A549 (cell line): ENCODE measurements around the gene SLN. TPM values are rescaled to one million over a fixed set of nuclear protein-coding genes. Genes with fewer than 3 reads are reported as not detected.

Experiments
- ATAC-seq, 2 experiments: fragments of 200-7000 bp in 1 of 2; fragments of >200 bp in 1 of 2; cut with Nextera tagmentation in 1 of 2; cut with Tn5 transposase in 1 of 2; 3 replicates each; pipeline versions ENCODE4 v1.8.0 to v1.9.1; 2018 to 2020; ENCODE audit warnings: mild to moderate bottlenecking in 1 of 2, moderate library complexity in 1 of 2
- CTCF ChIA-PET: fragments of 300-600 bp; sonication (Branson Sonifier 250); formaldehyde crosslinking; extraction: SDS; loops from one replicate; lab custom pipeline; 2021; ENCODE audit warnings: antibody characterized with exemption, inconsistent platforms; lab: Yijun Ruan, JAX
- POLR2A ChIA-PET: fragments of 350-600 bp; formaldehyde crosslinking; extraction: SDS; loops from one replicate; lab custom pipeline; 2021; ENCODE audit warnings: antibody characterized with exemption, inconsistent platforms; lab: Yijun Ruan, JAX
- DNase-seq, 2 experiments: peaks; one replicate each; pipeline versions ENCODE4 v3.0.0 to v3.0.0-alpha.2; 2011 to 2016; ENCODE audit warnings: low read depth in 1 of 2, low spot score in 1 of 2
- FAIRE-seq: peaks from 2 replicates; lab custom pipeline; 2011; peaks lifted over from hg19 to GRCh38; lab: Jason Lieb, UNC
- H3K27ac ChIP-seq, 2 experiments: fragments of >200 bp; sonication (Bioruptor Twin); formaldehyde crosslinking; 3 replicates each; pipeline ENCODE4 v1.5.1; 2016 to 2017
- H3K4me1 ChIP-seq: fragments of >200 bp; sonication (Bioruptor Twin); formaldehyde crosslinking; 3 replicates; pipeline ENCODE4 v1.6.1; 2016
- H3K4me2 ChIP-seq: fragments of >200 bp; sonication (Bioruptor Twin); formaldehyde crosslinking; 3 replicates; pipeline ENCODE4 v1.6.1; 2016
- H3K4me3 ChIP-seq: fragments of >200 bp; sonication (Bioruptor Twin); formaldehyde crosslinking; 3 replicates; pipeline ENCODE4 v1.5.1; 2016
- H3K9me3 ChIP-seq: fragments of >200 bp; sonication (Bioruptor Twin); formaldehyde crosslinking; 3 replicates; pipeline ENCODE4 v1.6.1; 2016
- BHLHE40 ChIP-seq: IDR thresholded peaks from 2 replicates; pipeline ENCODE4 v1.6.1; 2012; ENCODE audit warnings: low read depth, low read length, inconsistent platforms
- CHD2 ChIP-seq: fragments of 150-350 bp; IDR thresholded peaks from 2 replicates; pipeline ENCODE4 v1.6.1; 2014; ENCODE audit warnings: low read length; ENCODE audit not compliant: partially characterized antibody
- EHF ChIP-seq: fragments of 250-450 bp; sonication (Bioruptor Pico); IDR thresholded peaks from 2 replicates; pipeline ENCODE4 v1.5.0; 2020; ENCODE audit warnings: mild to moderate bottlenecking
- EP300 ChIP-seq, 2 experiments: fragments of >200 bp; sonication (Bioruptor Twin); formaldehyde crosslinking; IDR thresholded peaks; 2 replicates in 1 of 2; 3 replicates in 1 of 2; pipeline ENCODE4 v1.6.1; 2016 to 2017
- ESRRA ChIP-seq: fragments of 150-350 bp; IDR thresholded peaks from 2 replicates; pipeline ENCODE4 v1.6.1; 2014; ENCODE audit warnings: mild to moderate bottlenecking, low read length, borderline replicate concordance
- FOSL2 ChIP-seq, 2 experiments: fragments of 450-650 bp in 1 of 2; fragments of >200 bp in 1 of 2; sonication (Bioruptor Twin) in 1 of 2; formaldehyde crosslinking; IDR thresholded peaks; 2 replicates each; pipeline versions ENCODE4 v1.5.0 to v1.6.1; 2016 to 2020; ENCODE audit warnings: mild to moderate bottlenecking in 1 of 2, moderate library complexity in 1 of 2
- FOXS1 ChIP-seq: fragments of 250-450 bp; sonication (Bioruptor Pico); IDR thresholded peaks from 2 replicates; pipeline ENCODE4 v1.5.0; 2020; ENCODE audit warnings: mild to moderate bottlenecking, moderate library complexity
- GATA3 ChIP-seq: IDR thresholded peaks from 2 replicates; pipeline ENCODE4 v1.6.1; 2012; ENCODE audit warnings: borderline replicate concordance
- HOXA7 ChIP-seq: fragments of 250-450 bp; sonication (Bioruptor Pico); IDR thresholded peaks from 2 replicates; pipeline ENCODE4 v1.5.0; 2020; ENCODE audit warnings: mild to moderate bottlenecking, moderate library complexity
- HOXB13 ChIP-seq: fragments of 250-450 bp; sonication (Bioruptor Pico); IDR thresholded peaks from 2 replicates; pipeline ENCODE4 v1.5.0; 2020; ENCODE audit warnings: low read depth, mild to moderate bottlenecking, moderate library complexity
- MAFK ChIP-seq: fragments of 450-650 bp; IDR thresholded peaks from 2 replicates; pipeline ENCODE4 v1.6.1; 2014; ENCODE audit not compliant: partially characterized antibody
- NR3C1 ChIP-seq: fragments of >200 bp; sonication (Bioruptor Twin); formaldehyde crosslinking; IDR thresholded peaks from 3 replicates; pipeline ENCODE4 v1.6.1; 2017
- RARB ChIP-seq: fragments of 250-450 bp; sonication (Bioruptor Pico); IDR thresholded peaks from 2 replicates; pipeline ENCODE4 v1.8.0; 2021; ENCODE audit warnings: mild to moderate bottlenecking, moderate library complexity
- SMC3 ChIP-seq: fragments of >200 bp; sonication (Bioruptor Twin); formaldehyde crosslinking; IDR thresholded peaks from 3 replicates; pipeline ENCODE4 v1.6.1; 2018; ENCODE audit warnings: inconsistent platforms
- TFCP2L1 ChIP-seq: fragments of 250-450 bp; sonication (Bioruptor Pico); IDR thresholded peaks from 2 replicates; pipeline ENCODE4 v1.5.0; 2021; ENCODE audit warnings: mild to moderate bottlenecking
- ZC3H11A ChIP-seq: fragments of 450-650 bp; IDR thresholded peaks from 2 replicates; pipeline ENCODE4 v1.6.1; 2014; ENCODE audit warnings: antibody characterized with exemption, mild to moderate bottlenecking
- WGBS: methylation state at CpG from one replicate; pipeline ENCODE4 v1.1.6; 2017; ENCODE audit errors: missing lambda C conversion rate; 5-methylcytosine and 5-hydroxymethylcytosine counted together
- polyA plus RNA-seq, 4 experiments: library from polyadenylated mRNA; depleted of rRNA in 3 of 4; stranded (reverse); fragments of >200 nt; fragmentation: RNase III in 1 of 4; extraction: RNeasy Plus Mini Kit Qiagen cat#74134 plus additional on column Dnase treatment in 1 of 4; gene quantifications; 2 replicates in 3 of 4; 3 replicates in 1 of 4; pipeline ENCODE4 v1.2.3, GENCODE V29; 2011 to 2017
- TF ChIP-seq, protein P1 (sequence below): IDR thresholded peaks from 2 replicates; pipeline ENCODE4 v1.6.1; 2012
- TF ChIP-seq, protein P2 (sequence below): fragments of >200 bp; sonication (Bioruptor Twin); formaldehyde crosslinking; IDR thresholded peaks from 2 replicates; pipeline ENCODE4 v1.6.1; 2016
- TF ChIP-seq, protein P3 (sequence below): fragments of 200-600 bp; sonication (generic); IDR thresholded peaks from 2 replicates; pipeline ENCODE4 v1.6.1; 2016; ENCODE audit warnings: antibody characterized with exemption, mild to moderate bottlenecking, moderate library complexity
- TF ChIP-seq, protein P4 (sequence below): fragments of 250-450 bp; sonication (Bioruptor Pico); IDR thresholded peaks from 2 replicates; pipeline ENCODE4 v1.5.0; 2020; ENCODE audit warnings: low read depth, mild to moderate bottlenecking, moderate library complexity

Gene SLN
- polyA plus RNA-seq, 2 of the 4 experiments (the other 2 are of a cell fraction), result 1.3 to 2.2 TPM

DNA sequence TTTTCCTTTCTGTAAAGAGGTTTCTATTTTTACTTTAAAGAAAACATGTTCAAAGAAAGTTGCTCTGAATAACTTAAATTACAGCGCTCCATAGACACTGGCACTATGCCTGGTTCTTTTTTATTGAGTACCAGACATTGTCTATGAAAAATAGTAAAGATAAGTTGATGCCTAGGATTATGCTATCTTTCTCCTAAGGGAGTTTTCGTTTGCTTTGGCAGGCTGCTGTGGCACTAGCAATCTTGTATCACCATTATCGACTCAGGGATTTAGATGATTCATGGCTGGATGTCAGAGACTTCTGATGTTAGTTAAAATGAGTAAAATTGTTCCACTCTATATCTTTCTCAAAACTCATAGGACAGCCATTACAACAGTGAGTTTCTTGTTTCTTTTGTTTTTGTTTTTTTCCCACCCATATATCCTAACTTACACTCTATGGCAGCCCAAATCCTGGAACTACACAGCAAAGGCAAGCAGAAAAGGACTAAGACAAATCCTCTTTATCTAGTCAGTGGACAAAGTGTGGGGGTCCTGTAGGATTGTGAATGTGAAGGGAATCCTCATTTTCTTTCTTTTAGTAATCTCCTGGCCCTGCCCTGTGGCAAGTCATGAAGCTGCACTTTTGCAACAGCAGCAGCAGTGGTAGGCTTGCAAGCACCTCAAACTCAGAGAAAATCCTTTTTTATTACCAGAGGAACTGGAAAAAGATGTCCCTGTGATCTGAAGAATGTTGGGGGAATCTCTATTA, 20.7 kb downstream of the SLN start:
- CTCF ChIA-PET, result interaction anchor here (0.8 to 5.8 kb wide), 7 partner anchors 10 to 142 kb away, joined by 3 to 61 read pairs (median 6); no protein-coding TSS in a partner anchor
- POLR2A ChIA-PET, result no interaction called here
- Histone ChIP-seq H3K4me1 (peaks cover 29% of the 10 kb centered on the region), H3K27ac (peak overlapping the region; percentile 11 to 61; a peak in 3 of 6 replicates), H3K4me3 (no peak overlapping the region), H3K4me2 (peak overlapping the region; percentile 46), H3K9me3 (no peaks in the 10 kb centered on the region; the same call in 2 of the 3 replicates)
- ATAC-seq (peak in 1 of 2 experiments; percentile 54; a peak in 3 of 6 replicates), DNase-seq (no peak), FAIRE-seq (no peak)
- 5% methylated on average over 3 of the region's 3 CpGs for WGBS
- TF ChIP-seq NR3C1, result no peak
- no peak for TF ChIP-seq TFCP2L1 (CRISPR knock-in tag)
- TF ChIP-seq HOXA7, result no peak
- no peak for TF ChIP-seq MAFK
- TF ChIP-seq, protein P1, sequence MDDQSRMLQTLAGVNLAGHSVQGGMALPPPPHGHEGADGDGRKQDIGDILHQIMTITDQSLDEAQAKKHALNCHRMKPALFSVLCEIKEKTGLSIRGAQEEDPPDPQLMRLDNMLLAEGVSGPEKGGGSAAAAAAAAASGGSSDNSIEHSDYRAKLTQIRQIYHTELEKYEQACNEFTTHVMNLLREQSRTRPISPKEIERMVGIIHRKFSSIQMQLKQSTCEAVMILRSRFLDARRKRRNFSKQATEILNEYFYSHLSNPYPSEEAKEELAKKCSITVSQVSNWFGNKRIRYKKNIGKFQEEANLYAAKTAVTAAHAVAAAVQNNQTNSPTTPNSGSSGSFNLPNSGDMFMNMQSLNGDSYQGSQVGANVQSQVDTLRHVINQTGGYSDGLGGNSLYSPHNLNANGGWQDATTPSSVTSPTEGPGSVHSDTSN, result no peak
- no peak for TF ChIP-seq SMC3
- no peak for TF ChIP-seq GATA3
- TF ChIP-seq EP300 (IDR thresholded peaks at IDR 0.05), result no peak
- no peak for TF ChIP-seq FOXS1
- TF ChIP-seq CHD2, result no peak
- no peak for TF ChIP-seq BHLHE40
- no peak for TF ChIP-seq HOXB13
- TF ChIP-seq RARB (CRISPR knock-in tag), result no peak
- TF ChIP-seq, protein P2, sequence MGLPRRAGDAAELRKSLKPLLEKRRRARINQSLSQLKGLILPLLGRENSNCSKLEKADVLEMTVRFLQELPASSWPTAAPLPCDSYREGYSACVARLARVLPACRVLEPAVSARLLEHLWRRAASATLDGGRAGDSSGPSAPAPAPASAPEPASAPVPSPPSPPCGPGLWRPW, result no peak
- TF ChIP-seq, protein P3, sequence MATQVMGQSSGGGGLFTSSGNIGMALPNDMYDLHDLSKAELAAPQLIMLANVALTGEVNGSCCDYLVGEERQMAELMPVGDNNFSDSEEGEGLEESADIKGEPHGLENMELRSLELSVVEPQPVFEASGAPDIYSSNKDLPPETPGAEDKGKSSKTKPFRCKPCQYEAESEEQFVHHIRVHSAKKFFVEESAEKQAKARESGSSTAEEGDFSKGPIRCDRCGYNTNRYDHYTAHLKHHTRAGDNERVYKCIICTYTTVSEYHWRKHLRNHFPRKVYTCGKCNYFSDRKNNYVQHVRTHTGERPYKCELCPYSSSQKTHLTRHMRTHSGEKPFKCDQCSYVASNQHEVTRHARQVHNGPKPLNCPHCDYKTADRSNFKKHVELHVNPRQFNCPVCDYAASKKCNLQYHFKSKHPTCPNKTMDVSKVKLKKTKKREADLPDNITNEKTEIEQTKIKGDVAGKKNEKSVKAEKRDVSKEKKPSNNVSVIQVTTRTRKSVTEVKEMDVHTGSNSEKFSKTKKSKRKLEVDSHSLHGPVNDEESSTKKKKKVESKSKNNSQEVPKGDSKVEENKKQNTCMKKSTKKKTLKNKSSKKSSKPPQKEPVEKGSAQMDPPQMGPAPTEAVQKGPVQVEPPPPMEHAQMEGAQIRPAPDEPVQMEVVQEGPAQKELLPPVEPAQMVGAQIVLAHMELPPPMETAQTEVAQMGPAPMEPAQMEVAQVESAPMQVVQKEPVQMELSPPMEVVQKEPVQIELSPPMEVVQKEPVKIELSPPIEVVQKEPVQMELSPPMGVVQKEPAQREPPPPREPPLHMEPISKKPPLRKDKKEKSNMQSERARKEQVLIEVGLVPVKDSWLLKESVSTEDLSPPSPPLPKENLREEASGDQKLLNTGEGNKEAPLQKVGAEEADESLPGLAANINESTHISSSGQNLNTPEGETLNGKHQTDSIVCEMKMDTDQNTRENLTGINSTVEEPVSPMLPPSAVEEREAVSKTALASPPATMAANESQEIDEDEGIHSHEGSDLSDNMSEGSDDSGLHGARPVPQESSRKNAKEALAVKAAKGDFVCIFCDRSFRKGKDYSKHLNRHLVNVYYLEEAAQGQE, result no peak
- no peak for TF ChIP-seq EHF
- no peak for TF ChIP-seq ESRRA
- TF ChIP-seq, protein P4, sequence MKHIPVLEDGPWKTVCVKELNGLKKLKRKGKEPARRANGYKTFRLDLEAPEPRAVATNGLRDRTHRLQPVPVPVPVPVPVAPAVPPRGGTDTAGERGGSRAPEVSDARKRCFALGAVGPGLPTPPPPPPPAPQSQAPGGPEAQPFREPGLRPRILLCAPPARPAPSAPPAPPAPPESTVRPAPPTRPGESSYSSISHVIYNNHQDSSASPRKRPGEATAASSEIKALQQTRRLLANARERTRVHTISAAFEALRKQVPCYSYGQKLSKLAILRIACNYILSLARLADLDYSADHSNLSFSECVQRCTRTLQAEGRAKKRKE (CRISPR knock-in tag), result no peak
- TF ChIP-seq ZC3H11A, result no peak
- no peak for TF ChIP-seq FOSL2 (IDR thresholded peaks at IDR 0.05)
- no peak for TF ChIP-seq FOSL2 (CRISPR knock-in tag; IDR thresholded peaks at IDR 0.05)
